Neural progenitor cell (in vitro differentiated cells): ENCODE data around the gene IKBKE. TPM values are rescaled to one million over a fixed set of nuclear protein-coding genes. Genes with fewer than 3 reads are reported as not detected.

Experiments used
- DNase-seq: peaks from one replicate; pipeline ENCODE4 v3.0.0-alpha.2; 2016; ENCODE audit warnings: low spot score
- H2AFZ ChIP-seq: fragments of 200-600 bp; sonication (generic); replicated peaks from 2 replicates; pipeline ENCODE4 v1.6.1; 2016; ENCODE audit warnings: antibody characterized with exemption
- H3F3A ChIP-seq: fragments of 200-600 bp; sonication (generic); 2 replicates; pipeline ENCODE4 v1.6.1; 2016; ENCODE audit warnings: antibody characterized with exemption, low read depth
- H3K27ac ChIP-seq: fragments of 200-600 bp; sonication (generic); 2 replicates; pipeline ENCODE4 v1.5.1; 2016; ENCODE audit warnings: mild to moderate bottlenecking
- H3K27me3 ChIP-seq: fragments of 200-600 bp; sonication (generic); 2 replicates; pipeline ENCODE4 v1.6.1; 2016; ENCODE audit warnings: mild to moderate bottlenecking, moderate library complexity
- H3K36me3 ChIP-seq: fragments of 200-600 bp; sonication (generic); 2 replicates; pipeline ENCODE4 v1.5.1; 2016
- H3K4me1 ChIP-seq: fragments of 200-600 bp; sonication (generic); 2 replicates; pipeline ENCODE4 v1.6.1; 2016; ENCODE audit warnings: mixed run types
- H3K4me2 ChIP-seq: fragments of 200-600 bp; sonication (generic); 2 replicates; pipeline ENCODE4 v1.6.1; 2016
- H3K4me3 ChIP-seq: fragments of 200-600 bp; sonication (generic); 2 replicates; pipeline ENCODE4 v1.5.1; 2016
- H3K79me2 ChIP-seq: fragments of 200-600 bp; sonication (generic); 2 replicates; pipeline ENCODE4 v1.6.1; 2016; ENCODE audit warnings: low read depth
- H3K9ac ChIP-seq: fragments of 200-600 bp; sonication (generic); 2 replicates; pipeline ENCODE4 v1.6.1; 2016
- H3K9me3 ChIP-seq: fragments of 200-600 bp; sonication (generic); 2 replicates; pipeline ENCODE4 v1.5.1; 2016; ENCODE audit warnings: low read depth
- H4K20me1 ChIP-seq: fragments of 200-600 bp; sonication (generic); 2 replicates; pipeline ENCODE4 v1.6.1; 2016; ENCODE audit warnings: low read depth
- H3K27ac Mint-ChIP-seq: 3 replicates; pipeline ENCODE4 v1.8.0; 2021; ENCODE audit warnings: mixed read lengths
- H3K27me3 Mint-ChIP-seq: 2 replicates; pipeline ENCODE4 v1.8.0; 2022; ENCODE audit warnings: low read depth, mild to moderate bottlenecking, inconsistent platforms, moderate library complexity, mixed read lengths; ENCODE audit not compliant: insufficient read depth
- H3K36me3 Mint-ChIP-seq: 3 replicates; pipeline ENCODE4 v1.8.0; 2021; ENCODE audit warnings: mixed read lengths
- H3K4me1 Mint-ChIP-seq: 3 replicates; pipeline ENCODE4 v1.8.0; 2021; ENCODE audit warnings: mixed read lengths
- H3K4me3 Mint-ChIP-seq: 3 replicates; pipeline ENCODE4 v1.8.0; 2021; ENCODE audit warnings: mild to moderate bottlenecking, moderate library complexity, mixed read lengths
- H3K9me3 Mint-ChIP-seq: 3 replicates; pipeline ENCODE4 v1.8.0; 2020; ENCODE audit warnings: mixed read lengths
- EZH2 ChIP-seq: fragments of 200-600 bp; sonication (generic); IDR thresholded peaks from 2 replicates; pipeline ENCODE4 v1.6.1; 2017; ENCODE audit warnings: antibody characterized with exemption, mild to moderate bottlenecking, moderate library complexity
- EZH2phosphoT487 ChIP-seq: fragments of 200-600 bp; sonication (generic); IDR thresholded peaks from 2 replicates; pipeline ENCODE4 v1.6.1; 2017; ENCODE audit warnings: antibody characterized with exemption
- total RNA-seq: library from RNA; depleted of rRNA; stranded (reverse); fragments of >200 nt; gene quantifications from 2 replicates; pipeline ENCODE4 v1.2.3, GENCODE V29; 2015; ENCODE audit warnings: low replicate concordance
- TF ChIP-seq, protein P1 (sequence below): fragments of 200-600 bp; sonication (generic); IDR thresholded peaks from 2 replicates; pipeline ENCODE4 v1.5.1; 2017; ENCODE audit warnings: antibody characterized with exemption, mild to moderate bottlenecking

Gene IKBKE
- total RNA-seq, 1 donor from 2014 or later = 0.26 TPM

DNA sequence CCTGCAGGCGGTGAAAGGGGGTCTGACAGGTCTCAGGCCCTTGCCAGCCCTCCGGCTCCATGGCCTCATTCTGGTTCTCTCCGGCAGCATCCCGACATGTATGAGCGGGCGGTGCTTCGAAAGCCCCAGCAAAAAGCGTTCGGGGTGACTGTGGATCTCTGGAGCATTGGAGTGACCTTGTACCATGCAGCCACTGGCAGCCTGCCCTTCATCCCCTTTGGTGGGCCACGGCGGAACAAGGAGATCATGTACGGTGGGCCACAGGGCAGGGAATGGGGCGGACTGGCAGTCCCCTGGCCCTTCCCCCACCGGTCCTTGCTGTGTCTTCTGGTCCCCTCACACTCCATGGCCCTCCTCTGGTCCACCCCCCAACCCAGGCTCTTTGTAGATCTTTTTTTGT is 6.3 kb downstream of the IKBKE start:
- H3K27ac ChIP-seq = no peak overlapping the region

DNA sequence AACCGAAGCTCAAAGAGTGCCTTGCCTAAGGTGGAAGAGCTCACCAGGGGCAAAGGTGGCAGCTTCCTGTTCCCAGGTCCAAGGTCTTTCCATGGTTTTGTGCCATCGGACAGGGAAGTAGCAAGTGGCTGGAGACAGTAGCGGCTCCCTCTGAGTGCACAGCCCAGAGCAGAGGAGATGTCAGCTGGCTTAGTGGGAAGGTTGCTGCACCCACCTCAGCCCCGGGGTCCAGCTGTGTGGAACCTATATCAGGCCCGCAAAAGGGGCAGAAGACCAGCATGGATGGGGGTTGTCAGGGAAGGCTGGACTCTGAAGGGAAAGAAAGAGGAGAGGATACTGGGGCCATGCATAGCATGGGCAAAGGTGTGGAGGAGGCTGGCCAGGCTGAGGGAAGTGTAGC is 6.8 kb downstream of the IKBKE start:
- Mint-ChIP-seq H3K27me3 (peaks cover 4% of the 10 kb centered on the region), H3K4me3 (no peak overlapping the region), H3K9me3 (no peaks in the 10 kb centered on the region), H3K36me3 (peaks cover 18% of the 10 kb centered on the region), H3K27ac (peak overlapping the region; percentile 51), H3K4me1 (peaks cover 16% of the 10 kb centered on the region)
- H3F3A ChIP-seq = no peaks in the 10 kb centered on the region
- no peaks in the 10 kb centered on the region for H3K27me3 ChIP-seq
- DNase-seq = no peak
- H3K4me2 ChIP-seq = no peak overlapping the region
- peaks cover 15% of the 10 kb centered on the region for H3K4me1 ChIP-seq
- no peak overlapping the region for H2AFZ ChIP-seq
- no peak overlapping the region for H3K27ac ChIP-seq
- no peaks in the 10 kb centered on the region for H3K36me3 ChIP-seq
- H3K9ac ChIP-seq = no peak overlapping the region
- H3K4me3 ChIP-seq = no peak overlapping the region
- H3K9me3 ChIP-seq = no peaks in the 10 kb centered on the region
- no peaks in the 10 kb centered on the region for H4K20me1 ChIP-seq
- TF ChIP-seq EZH2phosphoT487 (no peak), EZH2 (no peak)
- TF ChIP-seq, protein P1, sequence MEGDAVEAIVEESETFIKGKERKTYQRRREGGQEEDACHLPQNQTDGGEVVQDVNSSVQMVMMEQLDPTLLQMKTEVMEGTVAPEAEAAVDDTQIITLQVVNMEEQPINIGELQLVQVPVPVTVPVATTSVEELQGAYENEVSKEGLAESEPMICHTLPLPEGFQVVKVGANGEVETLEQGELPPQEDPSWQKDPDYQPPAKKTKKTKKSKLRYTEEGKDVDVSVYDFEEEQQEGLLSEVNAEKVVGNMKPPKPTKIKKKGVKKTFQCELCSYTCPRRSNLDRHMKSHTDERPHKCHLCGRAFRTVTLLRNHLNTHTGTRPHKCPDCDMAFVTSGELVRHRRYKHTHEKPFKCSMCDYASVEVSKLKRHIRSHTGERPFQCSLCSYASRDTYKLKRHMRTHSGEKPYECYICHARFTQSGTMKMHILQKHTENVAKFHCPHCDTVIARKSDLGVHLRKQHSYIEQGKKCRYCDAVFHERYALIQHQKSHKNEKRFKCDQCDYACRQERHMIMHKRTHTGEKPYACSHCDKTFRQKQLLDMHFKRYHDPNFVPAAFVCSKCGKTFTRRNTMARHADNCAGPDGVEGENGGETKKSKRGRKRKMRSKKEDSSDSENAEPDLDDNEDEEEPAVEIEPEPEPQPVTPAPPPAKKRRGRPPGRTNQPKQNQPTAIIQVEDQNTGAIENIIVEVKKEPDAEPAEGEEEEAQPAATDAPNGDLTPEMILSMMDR = no peak
- H3K79me2 ChIP-seq = no peaks in the 10 kb centered on the region

More for the DNA sequence above, 6.3 kb downstream of the IKBKE start:
- Mint-ChIP-seq H3K36me3 (peaks cover 18% of the 10 kb centered on the region), H3K27me3 (peaks cover 4% of the 10 kb centered on the region), H3K27ac (peak overlapping the region; percentile 51), H3K4me3 (no peak overlapping the region), H3K4me1 (peaks cover 21% of the 10 kb centered on the region), H3K9me3 (no peaks in the 10 kb centered on the region)
- Histone ChIP-seq H3K9ac (no peak overlapping the region), H3K4me1 (peaks cover 20% of the 10 kb centered on the region), H2AFZ (no peak overlapping the region), H4K20me1 (no peaks in the 10 kb centered on the region), H3K4me2 (no peak overlapping the region), H3K27me3 (no peaks in the 10 kb centered on the region), H3K9me3 (no peaks in the 10 kb centered on the region), H3K4me3 (no peak overlapping the region), H3K79me2 (no peaks in the 10 kb centered on the region), H3F3A (no peaks in the 10 kb centered on the region), H3K36me3 (no peaks in the 10 kb centered on the region)
- TF ChIP-seq EZH2phosphoT487 (no peak), EZH2 (no peak)
- TF ChIP-seq, protein P1 = no peak
- no peak for DNase-seq

DNA sequence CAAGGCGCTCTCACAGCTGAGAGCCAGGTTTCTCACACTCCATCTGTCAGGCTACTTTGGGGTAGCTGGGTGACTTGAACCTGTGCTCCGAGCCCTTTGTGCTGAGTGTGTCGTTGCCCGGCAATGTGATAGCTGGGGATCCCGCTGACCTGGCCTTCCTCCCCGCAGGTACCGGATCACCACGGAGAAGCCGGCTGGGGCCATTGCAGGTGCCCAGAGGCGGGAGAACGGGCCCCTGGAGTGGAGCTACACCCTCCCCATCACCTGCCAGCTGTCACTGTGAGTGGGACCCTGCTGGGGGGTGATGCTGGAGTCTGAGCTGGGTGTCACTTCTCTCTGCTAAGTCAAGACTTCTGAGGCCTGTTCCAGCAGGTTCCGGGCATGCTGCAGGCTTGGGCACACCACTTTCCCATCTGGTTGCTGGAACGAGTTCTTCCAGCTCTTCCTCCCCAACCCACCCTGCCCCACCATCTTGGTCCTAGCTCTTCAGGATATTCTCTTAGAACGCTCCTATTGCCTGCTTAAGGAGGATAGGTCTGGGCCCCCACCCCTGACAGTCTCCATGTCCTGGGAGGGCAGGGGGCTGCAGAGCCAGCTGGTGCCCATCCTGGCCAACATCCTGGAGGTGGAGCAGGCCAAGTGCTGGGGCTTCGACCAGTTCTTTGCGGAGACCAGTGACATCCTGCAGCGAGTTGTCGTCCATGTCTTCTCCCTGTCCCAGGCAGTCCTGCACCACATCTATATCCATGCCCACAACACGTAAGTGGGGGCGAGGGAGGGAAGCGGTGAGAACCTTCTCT is 7.5 kb downstream of the IKBKE start:
- TF ChIP-seq EZH2 = no peak
- no peak for TF ChIP-seq EZH2phosphoT487
- TF ChIP-seq, protein P1 = no peak
- no peak for DNase-seq

More for the DNA sequence above, 7.5 kb downstream of the IKBKE start:
- Mint-ChIP-seq H3K4me1 (peaks cover 9% of the 10 kb centered on the region), H3K27ac (no peak overlapping the region), H3K4me3 (no peak overlapping the region), H3K9me3 (no peaks in the 10 kb centered on the region), H3K27me3 (peaks cover 4% of the 10 kb centered on the region), H3K36me3 (peaks cover 18% of the 10 kb centered on the region)
- Histone ChIP-seq H4K20me1 (no peaks in the 10 kb centered on the region), H3K27me3 (no peaks in the 10 kb centered on the region), H3K36me3 (no peaks in the 10 kb centered on the region), H3K27ac (no peak overlapping the region), H3F3A (no peaks in the 10 kb centered on the region), H3K4me1 (peaks cover 11% of the 10 kb centered on the region), H2AFZ (no peak overlapping the region), H3K4me2 (no peak overlapping the region), H3K9ac (no peak overlapping the region), H3K9me3 (no peaks in the 10 kb centered on the region), H3K4me3 (no peak overlapping the region), H3K79me2 (no peaks in the 10 kb centered on the region)
